Measurements from ENCODE around the gene TNFRSF12A.

DNA sequence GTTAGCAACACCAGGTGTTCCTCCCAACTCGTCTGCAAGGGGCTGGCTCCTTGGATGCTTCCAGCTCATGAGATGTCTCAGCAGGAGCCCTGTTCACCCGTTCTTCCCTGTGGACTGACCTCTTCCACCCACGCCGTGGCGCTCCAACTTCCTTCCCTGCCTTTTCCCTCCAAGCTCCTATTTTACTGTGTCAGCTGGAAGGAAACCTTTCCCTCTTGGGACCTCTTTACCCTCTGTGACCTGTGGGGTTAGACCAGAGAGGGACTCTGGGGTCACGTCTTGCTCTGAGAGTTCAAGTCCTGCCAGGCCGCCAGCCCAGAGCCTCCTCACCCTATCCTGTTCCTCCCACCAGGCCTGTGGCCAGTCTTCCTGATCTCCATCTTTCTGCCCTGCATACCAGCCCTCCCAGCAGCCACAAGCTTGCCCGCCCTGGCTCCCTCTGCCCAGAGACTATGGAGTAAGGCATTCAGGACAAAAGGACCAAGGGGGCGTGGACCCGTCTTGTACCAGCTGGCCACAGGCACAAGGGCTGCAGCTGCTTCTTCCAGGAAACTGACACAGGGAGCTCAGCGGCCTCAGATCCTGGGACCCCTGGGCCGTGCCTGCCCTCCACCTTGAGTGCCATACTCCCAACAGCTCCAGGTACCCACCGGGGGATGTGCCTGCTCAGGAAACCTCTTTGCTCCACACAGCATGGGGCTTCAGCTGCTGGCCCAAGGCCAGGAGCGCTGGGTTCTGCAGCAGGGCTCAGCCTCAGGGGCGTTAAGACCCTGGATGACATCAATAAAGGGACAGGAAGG, 48.0 kb upstream of the TNFRSF12A start:
- no peak for TF ChIP-seq POLR2A (IDR thresholded peaks at IDR 0.05)
- TF ChIP-seq, protein P1, sequence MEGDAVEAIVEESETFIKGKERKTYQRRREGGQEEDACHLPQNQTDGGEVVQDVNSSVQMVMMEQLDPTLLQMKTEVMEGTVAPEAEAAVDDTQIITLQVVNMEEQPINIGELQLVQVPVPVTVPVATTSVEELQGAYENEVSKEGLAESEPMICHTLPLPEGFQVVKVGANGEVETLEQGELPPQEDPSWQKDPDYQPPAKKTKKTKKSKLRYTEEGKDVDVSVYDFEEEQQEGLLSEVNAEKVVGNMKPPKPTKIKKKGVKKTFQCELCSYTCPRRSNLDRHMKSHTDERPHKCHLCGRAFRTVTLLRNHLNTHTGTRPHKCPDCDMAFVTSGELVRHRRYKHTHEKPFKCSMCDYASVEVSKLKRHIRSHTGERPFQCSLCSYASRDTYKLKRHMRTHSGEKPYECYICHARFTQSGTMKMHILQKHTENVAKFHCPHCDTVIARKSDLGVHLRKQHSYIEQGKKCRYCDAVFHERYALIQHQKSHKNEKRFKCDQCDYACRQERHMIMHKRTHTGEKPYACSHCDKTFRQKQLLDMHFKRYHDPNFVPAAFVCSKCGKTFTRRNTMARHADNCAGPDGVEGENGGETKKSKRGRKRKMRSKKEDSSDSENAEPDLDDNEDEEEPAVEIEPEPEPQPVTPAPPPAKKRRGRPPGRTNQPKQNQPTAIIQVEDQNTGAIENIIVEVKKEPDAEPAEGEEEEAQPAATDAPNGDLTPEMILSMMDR (IDR thresholded peaks at IDR 0.05) = no peak
